ENCODE measurements around the gene SHANK1. TPM values are rescaled to one million over a fixed set of nuclear protein-coding genes. Genes with fewer than 3 reads are reported as not detected.

The SHANK1 gene
- total and polyA plus RNA-seq, 4 donors: 0.06 to 0.28 (median 0.17) TPM; not detected in 1

- H3K4me1 ChIP-seq (ENCODE audit: control insufficient read depth in 4 of 4, insufficient read depth in 4 of 4, low read length in 3 of 4): no peaks in the 10 kb centered on the region
- H3K27me3 ChIP-seq (ENCODE audit: control insufficient read depth in 4 of 4, insufficient read depth in 4 of 4, low read length in 3 of 4): peaks cover 0 to 14% (median 3%) of the 10 kb centered on the region in 4 donors
- H3K36me3 ChIP-seq (ENCODE audit: control insufficient read depth in 4 of 4, insufficient read depth in 3 of 4, low read depth in 1 of 4, low read length in 3 of 4): no peaks in the 10 kb centered on the region
- DNase-seq (ENCODE audit: low spot score): no peak
- TF ChIP-seq HNF4A (conservative IDR thresholded peaks at IDR 0.05) (no peak), MAX (IDR thresholded peaks at IDR 0.05) (no peak), RXRA (IDR thresholded peaks at IDR 0.05) (no peak), SP1 (IDR thresholded peaks at IDR 0.05) (no peak), YY1 (IDR thresholded peaks at IDR 0.05) (no peak), FOXA2 (IDR thresholded peaks at IDR 0.05) (no peak), GABPA (IDR thresholded peaks at IDR 0.05 in 1 of 2, conservative IDR thresholded peaks at IDR 0.05 in 1 of 2) (no peak), RAD21 (IDR thresholded peaks at IDR 0.05) (no peak), EGR1 (IDR thresholded peaks at IDR 0.05; ENCODE audit: low read depth in 2 of 2) (no peak), JUND (IDR thresholded peaks at IDR 0.05) (no peak), FOXA1 (IDR thresholded peaks at IDR 0.05) (no peak), NR2F2 (IDR thresholded peaks at IDR 0.05) (no peak), ATF3 (IDR thresholded peaks at IDR 0.05) (no peak), REST (IDR thresholded peaks at IDR 0.05) (no peak), HNF4G (IDR thresholded peaks at IDR 0.05) (no peak), ZBTB33 (IDR thresholded peaks at IDR 0.05) (no peak)
- H3K9ac ChIP-seq (ENCODE audit: low read depth in 1 of 2, low read length in 2 of 2): no peak overlapping the region
- H3K4me3 ChIP-seq (ENCODE audit: low read depth in 1 of 3, low read length in 3 of 3): no peak overlapping the region
- WGBS: 15% methylated on average over 50 of the region's 50 CpGs
- H3K27ac ChIP-seq (ENCODE audit: low read depth in 1 of 2, low read length in 2 of 2): no peak overlapping the region
- no peaks in the 10 kb centered on the region for H3K9me3 ChIP-seq (ENCODE audit: control insufficient read depth in 4 of 4, low read length in 3 of 4)
Measured at GRCh38 chr19:50686310-50687032, 33.1 kb downstream of the SHANK1 start.

All from liver (tissue), 9 donors.